Ecto neural progenitor cell (in vitro differentiated cells): Measurements from ENCODE around the gene UNC119.

Experiments
- DNase-seq: peaks from one replicate; pipeline ENCODE4 v3.0.0-alpha.2; 2018; ENCODE audit warnings: low spot score

The UNC119 gene

GRCh38 chr17:28498652-28499363, 53.6 kb downstream of the UNC119 start:
- no peak for DNase-seq

- no peak for DNase-seq
Measured at GRCh38 chr17:28497931-28498330, 54.5 kb downstream of the UNC119 start.
